Erythroblast (primary cell): ENCODE measurements around the gene CORO2A.
A peak's percentile ranks its signal among the peaks of the same experiment; 100 is the strongest.

Experiments used
- DNase-seq, 2 experiments: peaks; one replicate each; lab custom pipeline; 2025; lab: John Stamatoyannopoulos, UW
- GATA1 ChIP-seq: IDR thresholded peaks from 2 replicates; pipeline ENCODE4 v1.6.1; 2011; ENCODE audit warnings: low read depth, mild to moderate bottlenecking, control low read depth, low read length, moderate library complexity
- POLR2A ChIP-seq: IDR thresholded peaks from 2 replicates; pipeline ENCODE4 v1.6.1; 2011; ENCODE audit warnings: mild to moderate bottlenecking, low read length

Gene CORO2A

GRCh38 chr9:98158071-98158831, 34.2 kb downstream of the CORO2A start:
- TF ChIP-seq POLR2A (no peak), GATA1 (no peak)

GRCh38 chr9:98157372-98157771, 35.1 kb downstream of the CORO2A start:
- no peak for TF ChIP-seq GATA1
- no peak for TF ChIP-seq POLR2A
- DNase-seq = no peak

More at GRCh38 chr9:98158071-98158831, 34.2 kb downstream of the CORO2A start:
- peak in 1 of 2 experiments; percentile 16 for DNase-seq

GRCh38 chr9:98154678-98155077, 37.8 kb downstream of the CORO2A start:
- TF ChIP-seq POLR2A = no peak
- TF ChIP-seq GATA1 = no peak
- no peak for DNase-seq

- TF ChIP-seq GATA1 (no peak), POLR2A (no peak)
- no peak for DNase-seq
Observed at GRCh38 chr9:98152526-98152925, 39.9 kb downstream of the CORO2A start.

- no peak for TF ChIP-seq POLR2A
- TF ChIP-seq GATA1 = no peak
- DNase-seq = no peak
Observed at GRCh38 chr9:98150721-98151120, 41.7 kb downstream of the CORO2A start.

GRCh38 chr9:98150164-98150563, 42.3 kb downstream of the CORO2A start:
- TF ChIP-seq POLR2A = no peak
- TF ChIP-seq GATA1 = no peak
- no peak for DNase-seq

- no peak for DNase-seq
Observed at GRCh38 chr9:98149422-98149821, 43.0 kb downstream of the CORO2A start.

GRCh38 chr9:98148486-98148885, 44.0 kb downstream of the CORO2A start:
- TF ChIP-seq POLR2A (no peak), GATA1 (no peak)
- DNase-seq = no peak

More at GRCh38 chr9:98149422-98149821, 43.0 kb downstream of the CORO2A start:
- no peak for TF ChIP-seq POLR2A

- no peak for DNase-seq
- TF ChIP-seq POLR2A (no peak), GATA1 (no peak)
Observed at GRCh38 chr9:98147582-98147981, 44.9 kb downstream of the CORO2A start.

GRCh38 chr9:98146101-98146991, 46.1 kb downstream of the CORO2A start:
- DNase-seq = no peak
- no peak for TF ChIP-seq POLR2A
- no peak for TF ChIP-seq GATA1

- TF ChIP-seq POLR2A (no peak), GATA1 (no peak)
- no peak for DNase-seq
Observed at GRCh38 chr9:98144631-98145030, 47.8 kb downstream of the CORO2A start.

GRCh38 chr9:98144076-98144475, 48.4 kb downstream of the CORO2A start:
- TF ChIP-seq POLR2A = no peak
- no peak for TF ChIP-seq GATA1

GRCh38 chr9:98142925-98143481, 49.4 kb downstream of the CORO2A start:
- no peak for DNase-seq
- no peak for TF ChIP-seq GATA1
- TF ChIP-seq POLR2A = no peak

More at GRCh38 chr9:98144076-98144475, 48.4 kb downstream of the CORO2A start:
- DNase-seq = no peak
